ENCODE data around the gene CARMIL1.

Gene CARMIL1

GRCh38 chr6:25512560-25512959, 233.4 kb downstream of the CARMIL1 start:
- POLR2A ChIA-PET: no interaction called here
- CTCF ChIA-PET: no interaction called here
- DNase-seq (ENCODE audit: extremely low spot score): no peak

GRCh38 chr6:25519856-25520255, 240.7 kb downstream of the CARMIL1 start:
- DNase-seq (ENCODE audit: extremely low spot score): no peak
- ChIA-PET POLR2A (no interaction called here), CTCF (interaction anchor here (0.6 kb wide), 1 partner anchor 9 kb away, joined by 3 read pairs; no protein-coding TSS in a partner anchor)

More at GRCh38 chr6:25512560-25512959, 233.4 kb downstream of the CARMIL1 start:
- TF ChIP-seq ARNT (IDR thresholded peaks at IDR 0.05) (no peak), LEF1 (IDR thresholded peaks at IDR 0.05; ENCODE audit: borderline replicate concordance) (no peak), FOXM1 (IDR thresholded peaks at IDR 0.05; ENCODE audit: borderline replicate concordance) (no peak), FOXA1 (IDR thresholded peaks at IDR 0.05) (no peak), ELF4 (IDR thresholded peaks at IDR 0.05) (no peak)
- TF ChIP-seq, protein P1, sequence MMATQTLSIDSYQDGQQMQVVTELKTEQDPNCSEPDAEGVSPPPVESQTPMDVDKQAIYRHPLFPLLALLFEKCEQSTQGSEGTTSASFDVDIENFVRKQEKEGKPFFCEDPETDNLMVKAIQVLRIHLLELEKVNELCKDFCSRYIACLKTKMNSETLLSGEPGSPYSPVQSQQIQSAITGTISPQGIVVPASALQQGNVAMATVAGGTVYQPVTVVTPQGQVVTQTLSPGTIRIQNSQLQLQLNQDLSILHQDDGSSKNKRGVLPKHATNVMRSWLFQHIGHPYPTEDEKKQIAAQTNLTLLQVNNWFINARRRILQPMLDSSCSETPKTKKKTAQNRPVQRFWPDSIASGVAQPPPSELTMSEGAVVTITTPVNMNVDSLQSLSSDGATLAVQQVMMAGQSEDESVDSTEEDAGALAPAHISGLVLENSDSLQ (IDR thresholded peaks at IDR 0.05): no peak

DNA sequence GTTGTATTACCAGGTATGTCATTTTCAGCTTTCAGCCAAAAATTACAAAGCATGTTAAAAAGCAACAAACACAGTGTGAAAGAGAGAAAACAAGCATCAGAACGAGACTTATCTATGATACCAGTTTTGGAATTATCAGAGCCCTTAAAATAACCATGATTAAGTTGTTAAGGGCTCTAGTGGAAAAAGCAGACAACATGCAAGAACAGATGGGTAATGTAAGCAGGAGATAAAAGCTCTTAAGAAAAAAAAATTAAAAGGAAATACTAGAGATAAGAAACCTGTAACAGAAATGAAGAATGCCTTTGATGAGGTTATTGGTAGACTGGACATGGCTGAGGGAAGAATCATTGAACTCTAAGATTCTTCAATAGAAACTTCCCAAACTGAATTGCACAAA, 245.4 kb downstream of the CARMIL1 start:
- ChIA-PET CTCF (no interaction called here), POLR2A (no interaction called here)
- DNase-seq (ENCODE audit: extremely low spot score): no peak
- TF ChIP-seq FOXA1 (IDR thresholded peaks at IDR 0.05) (no peak), FOXM1 (IDR thresholded peaks at IDR 0.05; ENCODE audit: borderline replicate concordance) (no peak), L3MBTL2 (conservative IDR thresholded peaks at IDR 0.05) (no peak), ELF4 (IDR thresholded peaks at IDR 0.05) (no peak), ZNF384 (IDR thresholded peaks at IDR 0.05) (no peak), TARDBP (IDR thresholded peaks at IDR 0.05) (no peak), NFRKB (IDR thresholded peaks at IDR 0.05) (no peak), HDGF (IDR thresholded peaks at IDR 0.05; ENCODE audit: borderline replicate concordance) (no peak), LEF1 (IDR thresholded peaks at IDR 0.05; ENCODE audit: borderline replicate concordance) (no peak), ARNT (IDR thresholded peaks at IDR 0.05) (no peak), FOXK2 (IDR thresholded peaks at IDR 0.05) (no peak), BHLHE40 (IDR thresholded peaks at IDR 0.05; ENCODE audit: borderline replicate concordance) (no peak), SP1 (IDR thresholded peaks at IDR 0.05) (no peak), SUZ12 (IDR thresholded peaks at IDR 0.05) (no peak)
- TF ChIP-seq, protein P1 (IDR thresholded peaks at IDR 0.05): no peak

More at GRCh38 chr6:25519856-25520255, 240.7 kb downstream of the CARMIL1 start:
- no peak for TF ChIP-seq TARDBP (IDR thresholded peaks at IDR 0.05)
- no peak for TF ChIP-seq LEF1 (IDR thresholded peaks at IDR 0.05; ENCODE audit: borderline replicate concordance)
- no peak for TF ChIP-seq SP1 (IDR thresholded peaks at IDR 0.05)
- no peak for TF ChIP-seq SUZ12 (IDR thresholded peaks at IDR 0.05)
- no peak for TF ChIP-seq ARNT (IDR thresholded peaks at IDR 0.05)
- TF ChIP-seq BHLHE40 (IDR thresholded peaks at IDR 0.05; ENCODE audit: borderline replicate concordance): no peak
- no peak for TF ChIP-seq FOXM1 (IDR thresholded peaks at IDR 0.05; ENCODE audit: borderline replicate concordance)
- TF ChIP-seq, protein P1 (IDR thresholded peaks at IDR 0.05): no peak
- no peak for TF ChIP-seq HDGF (IDR thresholded peaks at IDR 0.05; ENCODE audit: borderline replicate concordance)

DNA sequence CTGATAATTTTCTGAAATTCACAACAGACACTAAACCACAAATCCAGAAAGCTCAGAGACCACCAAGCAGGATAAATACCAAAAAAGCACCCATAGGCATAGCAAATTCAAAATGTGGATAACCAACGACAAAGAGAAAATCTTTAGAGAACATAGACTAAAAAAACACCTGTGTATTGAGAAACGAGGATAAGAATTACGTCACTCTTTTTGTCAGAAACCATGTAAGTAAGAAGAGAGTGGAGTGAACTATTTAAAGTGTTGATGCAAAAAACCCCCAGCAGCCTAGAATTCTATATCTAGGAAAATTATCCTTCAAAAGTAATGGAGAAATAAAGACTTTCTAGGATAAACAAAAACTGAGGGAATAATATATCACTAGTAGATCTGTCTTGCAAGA, 245.9 kb downstream of the CARMIL1 start:
- no peak for DNase-seq (ENCODE audit: extremely low spot score)

GRCh38 chr6:25534942-25535631, 255.9 kb downstream of the CARMIL1 start:
- TF ChIP-seq CTBP1 (IDR thresholded peaks at IDR 0.05; ENCODE audit: borderline replicate concordance) (no peak), ZNF384 (IDR thresholded peaks at IDR 0.05) (no peak), FOXK2 (IDR thresholded peaks at IDR 0.05) (no peak), TARDBP (IDR thresholded peaks at IDR 0.05) (no peak), ARNT (IDR thresholded peaks at IDR 0.05) (no peak), SP1 (IDR thresholded peaks at IDR 0.05) (no peak), SUZ12 (IDR thresholded peaks at IDR 0.05) (no peak), NFRKB (IDR thresholded peaks at IDR 0.05) (no peak), HDGF (IDR thresholded peaks at IDR 0.05; ENCODE audit: borderline replicate concordance) (no peak), FOXM1 (IDR thresholded peaks at IDR 0.05; ENCODE audit: borderline replicate concordance) (no peak), BHLHE40 (IDR thresholded peaks at IDR 0.05; ENCODE audit: borderline replicate concordance) (no peak), ELF4 (IDR thresholded peaks at IDR 0.05) (no peak), L3MBTL2 (conservative IDR thresholded peaks at IDR 0.05) (no peak)
- TF ChIP-seq, protein P1 (IDR thresholded peaks at IDR 0.05): no peak
- no peak for DNase-seq (ENCODE audit: extremely low spot score)
- CTCF ChIA-PET: interaction anchor here (1.2 kb wide), 1 partner anchor 269 kb away, joined by 3 read pairs; no protein-coding TSS in a partner anchor
- POLR2A ChIA-PET: no interaction called here

More for the DNA sequence above, 245.9 kb downstream of the CARMIL1 start:
- ChIA-PET CTCF (no interaction called here), POLR2A (no interaction called here)
- TF ChIP-seq SP1 (IDR thresholded peaks at IDR 0.05): no peak
- no peak for TF ChIP-seq BHLHE40 (IDR thresholded peaks at IDR 0.05; ENCODE audit: borderline replicate concordance)
- no peak for TF ChIP-seq SUZ12 (IDR thresholded peaks at IDR 0.05)
- TF ChIP-seq HDGF (IDR thresholded peaks at IDR 0.05; ENCODE audit: borderline replicate concordance): no peak
- no peak for TF ChIP-seq ARNT (IDR thresholded peaks at IDR 0.05)
- TF ChIP-seq, protein P1 (IDR thresholded peaks at IDR 0.05): no peak
- no peak for TF ChIP-seq LEF1 (IDR thresholded peaks at IDR 0.05; ENCODE audit: borderline replicate concordance)
- no peak for TF ChIP-seq NFRKB (IDR thresholded peaks at IDR 0.05)
- no peak for TF ChIP-seq CTBP1 (IDR thresholded peaks at IDR 0.05; ENCODE audit: borderline replicate concordance)
- no peak for TF ChIP-seq FOXM1 (IDR thresholded peaks at IDR 0.05; ENCODE audit: borderline replicate concordance)
- no peak for TF ChIP-seq FOXK2 (IDR thresholded peaks at IDR 0.05)
- no peak for TF ChIP-seq ZNF384 (IDR thresholded peaks at IDR 0.05)
- TF ChIP-seq TARDBP (IDR thresholded peaks at IDR 0.05): no peak

Measured in HEK293T (cell line).